ENCODE results near the gene RAB1B. TPM values are rescaled to one million over a fixed set of nuclear protein-coding genes. Genes with fewer than 3 reads are reported as not detected.

RAB1B gene
- total RNA-seq, 1 donor: 75.3 TPM

DNA sequence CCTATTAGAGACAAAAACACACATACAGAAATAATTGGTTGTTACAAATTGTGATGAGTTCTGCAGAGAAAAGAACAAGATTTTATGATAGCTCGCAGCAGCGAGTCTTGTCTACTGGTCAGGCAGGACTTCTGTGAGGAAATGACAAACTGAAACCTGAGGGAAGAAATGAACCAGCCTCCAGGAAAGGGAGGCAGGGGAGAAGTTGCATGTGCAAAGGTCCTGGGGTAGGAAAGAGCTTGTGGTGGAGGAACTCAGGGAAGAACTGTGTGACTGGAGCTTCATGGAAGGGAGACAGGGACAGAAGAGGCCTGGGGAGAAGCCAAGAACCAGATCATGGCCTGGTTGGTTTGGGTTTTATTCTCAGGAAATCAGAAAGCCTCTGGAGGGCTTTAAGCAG lies 9.2 kb upstream of the RAB1B start:
- Histone ChIP-seq H3K9me3 (ENCODE audit: low read depth, low read length) (no peaks in the 10 kb centered on the region), H3K4me3 (ENCODE audit: insufficient read depth, low read length) (no peak overlapping the region), H3K4me2 (ENCODE audit: insufficient read depth, low read length) (no peak overlapping the region)

DNA sequence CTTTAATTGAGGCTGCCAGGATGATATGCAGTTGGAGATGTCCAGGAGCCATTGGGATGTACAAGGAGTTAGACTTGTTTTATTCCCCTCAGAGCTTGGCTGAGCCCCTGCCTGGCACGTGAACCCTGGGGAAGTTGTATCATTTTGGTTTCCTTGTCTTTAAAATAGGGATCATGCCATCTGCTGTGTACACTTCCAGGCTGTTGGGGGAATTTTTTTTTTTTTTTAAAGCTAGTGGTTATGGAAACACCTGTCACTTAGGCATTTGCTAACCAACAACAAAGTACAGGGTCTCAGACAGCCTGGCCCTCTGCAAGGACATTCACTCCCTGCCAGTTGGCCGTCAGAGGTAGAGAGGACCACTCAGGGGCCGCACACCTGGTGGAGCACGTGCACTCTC lies 8.5 kb upstream of the RAB1B start:
- Histone ChIP-seq H2AFZ (ENCODE audit: low read length) (no peak overlapping the region), H4K20me1 (ENCODE audit: insufficient read depth, low read length) (peaks cover 18% of the 10 kb centered on the region), H3K4me1 (ENCODE audit: insufficient read depth, low read length) (peaks cover 14% of the 10 kb centered on the region), H3K79me2 (ENCODE audit: insufficient read depth, low read length) (peaks cover 19% of the 10 kb centered on the region), H3K36me3 (ENCODE audit: insufficient read depth, low read length) (peaks cover 33% of the 10 kb centered on the region), H3K4me3 (ENCODE audit: insufficient read depth, low read length) (no peak overlapping the region), H3K27me3 (ENCODE audit: insufficient read depth, low read length) (no peaks in the 10 kb centered on the region), H3K27ac (ENCODE audit: low read depth, low read length) (no peak overlapping the region), H3K9me3 (ENCODE audit: low read depth, low read length) (no peaks in the 10 kb centered on the region), H3K4me2 (ENCODE audit: insufficient read depth, low read length) (no peak overlapping the region)
- TF ChIP-seq, protein P1, sequence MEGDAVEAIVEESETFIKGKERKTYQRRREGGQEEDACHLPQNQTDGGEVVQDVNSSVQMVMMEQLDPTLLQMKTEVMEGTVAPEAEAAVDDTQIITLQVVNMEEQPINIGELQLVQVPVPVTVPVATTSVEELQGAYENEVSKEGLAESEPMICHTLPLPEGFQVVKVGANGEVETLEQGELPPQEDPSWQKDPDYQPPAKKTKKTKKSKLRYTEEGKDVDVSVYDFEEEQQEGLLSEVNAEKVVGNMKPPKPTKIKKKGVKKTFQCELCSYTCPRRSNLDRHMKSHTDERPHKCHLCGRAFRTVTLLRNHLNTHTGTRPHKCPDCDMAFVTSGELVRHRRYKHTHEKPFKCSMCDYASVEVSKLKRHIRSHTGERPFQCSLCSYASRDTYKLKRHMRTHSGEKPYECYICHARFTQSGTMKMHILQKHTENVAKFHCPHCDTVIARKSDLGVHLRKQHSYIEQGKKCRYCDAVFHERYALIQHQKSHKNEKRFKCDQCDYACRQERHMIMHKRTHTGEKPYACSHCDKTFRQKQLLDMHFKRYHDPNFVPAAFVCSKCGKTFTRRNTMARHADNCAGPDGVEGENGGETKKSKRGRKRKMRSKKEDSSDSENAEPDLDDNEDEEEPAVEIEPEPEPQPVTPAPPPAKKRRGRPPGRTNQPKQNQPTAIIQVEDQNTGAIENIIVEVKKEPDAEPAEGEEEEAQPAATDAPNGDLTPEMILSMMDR (IDR thresholded peaks at IDR 0.05; ENCODE audit: extremely low read depth, low read depth, low read length): no peak
- no peak for DNase-seq (ENCODE audit: insufficient read length, low spot score, missing footprints)

More for the DNA sequence above, 9.2 kb upstream of the RAB1B start:
- Histone ChIP-seq H3K36me3 (ENCODE audit: insufficient read depth, low read length) (peaks cover 25% of the 10 kb centered on the region), H2AFZ (ENCODE audit: low read length) (no peak overlapping the region), H3K27ac (ENCODE audit: low read depth, low read length) (no peak overlapping the region), H4K20me1 (ENCODE audit: insufficient read depth, low read length) (peaks cover 18% of the 10 kb centered on the region), H3K27me3 (ENCODE audit: insufficient read depth, low read length) (no peaks in the 10 kb centered on the region), H3K79me2 (ENCODE audit: insufficient read depth, low read length) (peaks cover 19% of the 10 kb centered on the region), H3K4me1 (ENCODE audit: insufficient read depth, low read length) (peaks cover 14% of the 10 kb centered on the region)
- TF ChIP-seq, protein P1 (IDR thresholded peaks at IDR 0.05; ENCODE audit: extremely low read depth, low read depth, low read length): no peak
- no peak for DNase-seq (ENCODE audit: insufficient read length, low spot score, missing footprints)

DNA sequence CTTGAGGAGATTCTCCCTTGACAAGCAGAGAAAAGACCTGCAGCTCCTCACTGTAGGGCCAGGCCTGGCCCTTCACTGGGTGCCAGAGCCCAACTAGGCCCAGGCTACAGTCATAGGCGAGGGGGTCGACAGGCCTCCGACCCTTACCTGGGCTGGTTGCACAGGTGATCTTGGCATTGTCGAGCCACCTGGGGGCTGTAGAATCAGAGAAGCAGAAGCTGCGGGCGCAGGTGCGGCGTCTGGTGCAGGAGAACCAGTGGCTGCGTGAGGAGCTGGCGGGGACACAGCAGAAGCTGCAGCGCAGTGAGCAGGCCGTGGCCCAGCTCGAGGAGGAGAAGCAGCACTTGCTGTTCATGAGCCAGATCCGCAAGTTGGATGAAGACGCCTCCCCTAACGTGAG lies 6.9 kb upstream of the RAB1B start:
- H3K4me3 ChIP-seq (ENCODE audit: insufficient read depth, low read length): no peak overlapping the region
- no peaks in the 10 kb centered on the region for H3K27me3 ChIP-seq (ENCODE audit: insufficient read depth, low read length)
- no peak overlapping the region for H3K4me2 ChIP-seq (ENCODE audit: insufficient read depth, low read length)
- TF ChIP-seq, protein P1 (IDR thresholded peaks at IDR 0.05; ENCODE audit: extremely low read depth, low read depth, low read length): no peak
- H3K27ac ChIP-seq (ENCODE audit: low read depth, low read length): no peak overlapping the region
- H3K36me3 ChIP-seq (ENCODE audit: insufficient read depth, low read length): peaks cover 36% of the 10 kb centered on the region
- no peak overlapping the region for H2AFZ ChIP-seq (ENCODE audit: low read length)
- H3K4me1 ChIP-seq (ENCODE audit: insufficient read depth, low read length): peaks cover 13% of the 10 kb centered on the region
- DNase-seq (ENCODE audit: insufficient read length, low spot score, missing footprints): no peak
- peaks cover 19% of the 10 kb centered on the region for H3K79me2 ChIP-seq (ENCODE audit: insufficient read depth, low read length)
- no peaks in the 10 kb centered on the region for H3K9me3 ChIP-seq (ENCODE audit: low read depth, low read length)
- peaks cover 18% of the 10 kb centered on the region for H4K20me1 ChIP-seq (ENCODE audit: insufficient read depth, low read length)

DNA sequence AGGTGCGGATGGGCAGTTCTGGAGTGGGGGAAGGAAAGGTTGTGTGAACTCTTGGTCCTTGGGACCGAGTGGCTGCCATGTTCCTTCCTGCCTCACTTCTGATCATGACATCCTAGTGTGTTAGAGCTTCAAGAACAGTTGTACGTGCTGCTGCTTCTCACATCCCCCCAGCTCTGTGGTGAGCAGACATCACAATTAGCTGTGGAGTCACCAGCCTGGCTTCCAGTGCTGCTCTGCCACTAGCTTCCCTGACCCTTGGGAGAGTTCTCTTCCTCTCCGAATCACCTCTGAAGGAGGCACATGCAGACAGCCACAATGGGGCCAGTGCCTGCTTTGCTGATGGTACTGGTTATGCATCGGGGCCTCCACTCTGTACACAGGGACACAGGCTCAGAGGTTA lies 6.2 kb upstream of the RAB1B start:
- H3K4me1 ChIP-seq (ENCODE audit: insufficient read depth, low read length): peaks cover 13% of the 10 kb centered on the region
- H3K27me3 ChIP-seq (ENCODE audit: insufficient read depth, low read length): no peaks in the 10 kb centered on the region
- H3K27ac ChIP-seq (ENCODE audit: low read depth, low read length): no peak overlapping the region
- no peak overlapping the region for H3K4me3 ChIP-seq (ENCODE audit: insufficient read depth, low read length)
- no peak overlapping the region for H3K4me2 ChIP-seq (ENCODE audit: insufficient read depth, low read length)
- DNase-seq (ENCODE audit: insufficient read length, low spot score, missing footprints): no peak
- H3K36me3 ChIP-seq (ENCODE audit: insufficient read depth, low read length): peaks cover 36% of the 10 kb centered on the region
- H2AFZ ChIP-seq (ENCODE audit: low read length): no peak overlapping the region
- H3K79me2 ChIP-seq (ENCODE audit: insufficient read depth, low read length): peaks cover 19% of the 10 kb centered on the region
- no peaks in the 10 kb centered on the region for H3K9me3 ChIP-seq (ENCODE audit: low read depth, low read length)
- H4K20me1 ChIP-seq (ENCODE audit: insufficient read depth, low read length): peaks cover 18% of the 10 kb centered on the region
- TF ChIP-seq, protein P1 (IDR thresholded peaks at IDR 0.05; ENCODE audit: extremely low read depth, low read depth, low read length): no peak
